GM21717 (cell line): ENCODE data around the gene SLC2A1.

Source experiments
- ATAC-seq: cut with Tn5 transposase; IDR thresholded peaks from one replicate; pipeline ENCODE4 v1.9.1; 2021; ENCODE audit warnings: mild to moderate bottlenecking, moderate library complexity; ENCODE audit not compliant: unreplicated experiment

Gene SLC2A1

DNA sequence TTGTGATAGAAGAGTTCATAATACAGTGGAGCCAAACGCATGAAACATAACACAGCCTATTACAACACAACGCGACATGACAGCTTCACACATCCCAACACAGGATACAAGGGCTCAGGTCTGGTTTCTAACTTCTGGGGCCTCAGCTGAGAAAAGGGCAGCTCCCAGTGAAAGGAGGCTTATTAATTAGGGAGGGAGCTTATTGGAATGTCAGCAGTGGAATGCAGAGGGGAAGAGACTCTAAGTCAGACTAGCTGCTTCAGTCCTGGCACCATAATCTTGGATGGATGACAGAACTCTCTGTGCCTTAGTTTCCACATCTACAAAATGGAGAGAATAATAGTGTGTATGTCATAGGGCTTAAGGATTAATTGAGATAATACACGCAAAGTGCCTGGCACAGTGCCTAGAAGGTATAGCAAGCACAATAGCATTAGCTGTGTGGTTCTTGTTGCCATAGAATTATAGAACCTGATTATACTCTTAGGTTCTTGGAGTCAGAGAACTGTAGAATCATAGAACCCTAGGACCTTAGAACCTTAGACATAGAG, 22.7 kb upstream of the SLC2A1 start:
- no peak for ATAC-seq

DNA sequence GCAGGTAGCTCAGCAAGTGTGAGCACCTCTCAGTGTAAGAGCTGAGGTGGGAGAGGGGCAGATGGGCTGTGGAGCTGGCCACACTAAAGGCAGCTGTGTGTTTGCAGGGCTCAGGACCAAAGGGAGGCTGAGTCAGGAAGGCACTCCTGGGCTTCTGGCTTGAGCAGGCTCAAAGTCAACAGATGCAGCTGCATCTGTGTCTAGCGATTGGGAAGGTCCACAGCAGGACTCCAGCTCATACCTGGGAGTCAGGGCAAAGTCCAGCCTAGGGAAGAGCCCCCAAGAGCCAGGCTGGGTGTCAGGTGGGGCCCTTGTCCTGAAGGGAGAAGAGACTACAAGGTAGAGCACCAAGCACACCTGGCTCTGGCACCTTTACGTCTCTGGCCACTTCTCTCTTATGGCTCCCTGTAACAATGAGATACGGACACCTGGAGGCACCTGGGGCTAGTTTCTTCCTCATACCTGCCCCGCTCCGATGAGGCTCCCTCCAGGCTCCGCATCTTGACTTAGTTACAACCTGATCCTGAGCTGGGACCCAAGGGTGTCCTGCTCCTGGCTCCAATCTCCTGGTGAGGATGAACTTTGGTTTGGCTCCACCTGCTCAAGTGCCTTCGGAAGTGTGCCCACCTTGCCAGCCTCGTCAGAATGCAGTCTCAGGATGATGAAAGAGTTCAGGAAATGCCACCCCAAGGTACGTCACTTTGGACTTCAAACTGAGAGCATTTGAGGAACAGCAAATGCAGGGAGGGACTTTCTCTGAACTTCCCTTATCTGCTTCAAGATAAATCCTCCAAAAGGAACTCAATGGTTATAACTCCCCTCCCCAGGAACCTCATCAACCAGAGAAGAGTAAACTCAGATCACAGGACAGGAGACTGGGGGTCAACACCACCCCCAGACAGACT, 21.5 kb upstream of the SLC2A1 start:
- no peak for ATAC-seq

GRCh38 chr1:42979036-42979430, 20.4 kb upstream of the SLC2A1 start:
- ATAC-seq = no peak

- no peak for ATAC-seq
Observed at GRCh38 chr1:42978317-42979035, 19.8 kb upstream of the SLC2A1 start.

GRCh38 chr1:42977653-42978052, 19.0 kb upstream of the SLC2A1 start:
- ATAC-seq = no peak

GRCh38 chr1:42975561-42976225, 17.0 kb upstream of the SLC2A1 start:
- no peak for ATAC-seq

GRCh38 chr1:42974767-42975437, 16.2 kb upstream of the SLC2A1 start:
- no peak for ATAC-seq

GRCh38 chr1:42973799-42974198, 15.1 kb upstream of the SLC2A1 start:
- no peak for ATAC-seq

DNA sequence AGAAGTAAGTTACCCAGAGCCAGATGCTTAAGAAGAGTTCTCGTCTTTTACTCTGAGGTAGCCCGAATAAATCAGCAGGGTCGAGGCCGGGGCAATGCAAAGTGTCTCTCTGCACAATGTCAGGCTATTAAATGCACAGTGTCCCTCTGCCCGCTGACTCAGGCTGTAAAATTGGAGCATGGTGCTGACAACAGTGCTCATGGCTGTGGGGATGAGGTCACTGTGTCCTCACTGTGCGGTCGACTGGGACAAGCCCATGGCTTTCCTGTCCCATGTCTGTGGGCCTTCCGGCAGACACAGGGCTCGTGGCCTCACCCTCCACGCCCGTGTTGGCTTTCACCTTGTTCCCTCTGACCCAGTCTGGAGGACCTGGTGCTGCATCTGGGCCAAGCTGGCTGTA, 14.6 kb upstream of the SLC2A1 start:
- ATAC-seq = no peak

GRCh38 chr1:42971841-42972291, 13.2 kb upstream of the SLC2A1 start:
- ATAC-seq = no peak

DNA sequence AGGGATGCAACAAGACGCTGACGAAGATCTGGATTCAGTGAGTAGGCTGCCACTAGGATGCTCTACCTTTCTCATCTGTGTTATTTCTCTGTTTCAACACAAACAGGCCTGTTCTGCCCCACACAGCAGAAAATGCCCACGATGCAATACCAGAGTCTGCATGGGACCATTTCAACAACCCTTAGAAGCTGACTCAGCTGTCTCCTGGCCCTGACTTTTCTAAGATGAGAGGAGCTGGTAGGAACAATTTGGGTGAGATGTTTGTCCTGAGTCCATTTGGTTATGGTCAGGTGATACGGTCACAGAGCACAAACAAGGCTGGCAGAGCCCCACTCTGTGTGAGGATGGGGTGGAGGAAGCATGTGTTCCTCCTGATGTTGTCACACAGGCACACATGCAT, 11.5 kb upstream of the SLC2A1 start:
- no peak for ATAC-seq

- no peak for ATAC-seq
Observed at GRCh38 chr1:42968654-42969053, 10.0 kb upstream of the SLC2A1 start.

DNA sequence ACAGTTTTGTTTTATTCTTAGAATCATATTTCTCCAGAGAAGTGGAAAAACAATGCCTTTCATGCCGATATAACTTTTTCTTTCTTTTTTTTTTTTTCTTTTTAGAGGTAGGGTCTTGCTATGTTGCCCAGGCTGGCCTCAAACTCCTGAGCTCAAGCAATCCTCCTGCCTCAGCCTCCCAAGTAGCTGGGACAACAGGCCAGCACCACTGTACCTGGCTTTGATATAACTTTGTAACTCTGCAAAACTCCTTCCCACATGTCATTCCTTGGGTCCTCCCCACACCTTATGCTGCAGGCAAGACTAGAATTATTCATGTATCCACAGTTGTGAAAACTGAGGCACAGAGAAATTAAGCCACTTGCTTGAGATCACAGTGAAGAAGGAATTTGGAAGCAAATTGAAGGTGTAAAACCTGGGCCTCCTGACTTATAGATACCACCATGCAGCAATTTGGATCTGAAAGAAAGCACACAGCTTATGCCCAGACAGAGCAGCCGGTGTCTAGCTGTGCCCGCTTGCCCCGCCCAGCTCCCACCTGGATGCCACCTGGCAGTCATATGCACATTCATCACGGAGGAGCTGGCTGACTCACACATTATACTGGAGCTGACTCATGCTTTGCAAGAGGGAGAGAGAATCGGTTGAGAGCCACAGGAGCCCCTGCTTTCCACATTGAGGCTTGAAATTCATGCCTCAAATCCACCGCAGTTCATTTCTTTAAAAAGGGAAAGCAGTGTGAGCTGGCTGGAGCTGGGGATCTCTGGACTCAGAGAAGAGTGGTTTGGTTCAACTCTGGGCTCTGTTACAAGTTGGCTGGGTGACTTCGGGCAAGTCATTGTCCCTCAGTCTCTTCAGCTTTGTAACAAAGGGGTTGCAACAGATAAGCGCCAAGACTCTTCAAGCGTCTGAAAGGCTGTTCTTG, 8.3 kb upstream of the SLC2A1 start:
- no peak for ATAC-seq

DNA sequence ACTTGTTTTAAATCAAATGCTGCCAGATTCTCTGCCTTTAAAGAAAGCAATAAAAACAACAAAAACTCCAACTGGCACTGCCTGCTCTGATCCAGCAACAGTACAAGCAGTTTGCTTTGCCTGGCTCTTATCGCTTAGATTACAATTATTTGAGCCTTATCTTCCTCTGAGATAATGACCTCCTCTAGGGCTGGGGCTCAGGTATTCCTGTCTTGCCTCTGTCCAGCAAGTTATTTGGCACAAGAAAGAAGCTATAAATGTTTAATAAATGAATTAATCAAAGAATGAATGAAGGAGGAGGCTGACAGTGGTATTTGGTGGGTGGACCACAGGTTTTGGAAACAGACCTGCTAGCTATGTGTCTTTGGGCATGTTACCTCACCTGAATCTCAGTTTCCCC, 6.7 kb upstream of the SLC2A1 start:
- no peak for ATAC-seq

- no peak for ATAC-seq
Observed at GRCh38 chr1:42964044-42964812, 5.6 kb upstream of the SLC2A1 start.

DNA sequence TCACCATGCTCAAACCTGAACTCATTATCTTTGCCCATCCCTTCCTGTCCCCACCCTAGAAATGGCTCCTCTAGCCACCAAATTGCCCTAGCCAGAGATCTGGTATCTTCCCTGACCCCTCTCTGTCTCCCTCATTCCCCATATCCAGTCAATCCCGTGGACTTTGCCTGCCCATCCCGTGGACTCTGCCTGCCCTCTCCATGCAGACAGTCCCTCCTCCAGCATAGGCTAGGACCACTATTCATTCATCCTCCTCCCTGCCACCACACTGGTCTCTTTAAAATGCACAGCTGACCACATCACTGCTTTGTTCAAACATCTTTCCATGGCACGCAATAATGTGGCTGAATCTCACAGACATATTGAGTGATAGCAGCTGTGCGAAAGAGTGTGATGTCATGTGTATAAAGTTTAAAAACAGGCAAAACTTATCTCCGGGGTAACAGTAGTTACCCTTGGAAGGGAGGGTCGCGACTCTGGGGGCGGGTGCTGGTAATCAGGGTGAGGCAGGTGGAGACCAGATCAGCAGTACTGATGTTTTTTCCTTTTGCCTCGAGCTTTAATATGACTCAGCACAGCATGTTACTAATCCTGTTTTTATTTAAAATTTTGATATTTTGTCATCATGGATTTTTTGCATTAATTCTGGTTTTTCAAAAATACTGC, 4.8 kb upstream of the SLC2A1 start:
- ATAC-seq = no peak

DNA sequence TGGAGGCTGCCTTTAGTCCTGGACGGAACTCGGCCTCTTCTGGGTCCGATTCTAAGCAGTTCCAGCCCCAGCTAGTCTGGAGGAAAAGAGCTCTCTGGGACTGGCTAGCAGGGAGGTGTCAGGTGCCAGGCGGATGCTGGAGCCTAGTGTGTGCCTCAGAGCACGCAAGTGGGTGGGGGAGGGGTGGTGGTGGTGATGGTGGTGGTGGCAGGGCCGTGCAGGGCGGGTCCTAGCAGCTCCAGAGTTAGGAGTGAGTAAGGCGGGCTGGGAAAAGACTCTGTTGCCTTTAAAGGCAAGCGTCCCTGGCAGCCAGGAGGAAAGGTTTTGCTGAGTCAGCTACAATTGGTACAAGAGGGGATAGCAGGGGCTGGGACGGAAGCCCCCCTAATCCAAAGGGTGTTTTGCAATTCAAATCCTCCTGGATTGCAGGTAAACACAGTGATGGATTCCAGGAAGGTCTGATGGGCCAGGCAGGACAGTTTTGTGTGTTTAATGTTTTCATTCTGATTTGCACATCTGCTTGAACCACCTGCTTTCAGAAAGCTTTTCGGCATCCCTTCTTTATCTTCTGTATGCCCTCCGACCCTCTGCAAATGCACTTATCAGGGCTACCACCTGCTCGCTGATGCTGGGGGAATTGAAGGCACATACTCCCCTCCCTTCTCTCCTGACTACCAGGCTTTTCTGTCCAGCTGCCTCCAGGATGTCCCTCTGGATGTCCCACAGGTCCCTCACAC, 4.1 kb upstream of the SLC2A1 start:
- no peak for ATAC-seq
